OCI-LY1 (cell line): ENCODE measurements around the gene DDX51.

Experiments
- H2AFZ ChIP-seq: fragments of 200-600 bp; sonication (generic), shearing (Covaris generic); 2 replicates; pipeline ENCODE4 v1.6.0; 2014; ENCODE audit warnings: antibody characterized with exemption, mild to moderate bottlenecking, low read length
- H3F3A ChIP-seq: fragments of 200-600 bp; sonication (generic), shearing (Covaris generic); 2 replicates; pipeline ENCODE4 v1.6.0; 2014; ENCODE audit warnings: mild to moderate bottlenecking, antibody characterized with exemption, low read length, moderate library complexity; ENCODE audit not compliant: insufficient read depth
- H3K27ac ChIP-seq: fragments of 200-600 bp; sonication (generic); 2 replicates; pipeline ENCODE4 v1.5.1; 2014; ENCODE audit warnings: low read length, mixed run types, mild to moderate bottlenecking, low read depth; ENCODE audit not compliant: poor library complexity, severe bottlenecking
- H3K27me3 ChIP-seq: fragments of 200-600 bp; sonication (generic); 2 replicates; pipeline ENCODE4 v1.6.0; 2014; ENCODE audit warnings: antibody characterized with exemption, mild to moderate bottlenecking, low read length, moderate library complexity; ENCODE audit not compliant: insufficient read depth
- H3K36me3 ChIP-seq: fragments of 200-600 bp; sonication (generic); 2 replicates; pipeline ENCODE4 v1.6.1; 2014; ENCODE audit warnings: mild to moderate bottlenecking, antibody characterized with exemption, low read length, moderate library complexity, mixed read lengths; ENCODE audit not compliant: insufficient read depth
- H3K4me1 ChIP-seq: fragments of 200-600 bp; sonication (generic); 2 replicates; pipeline ENCODE4 v1.5.1; 2014; ENCODE audit warnings: mild to moderate bottlenecking, low read length, moderate library complexity; ENCODE audit not compliant: insufficient read depth, severe bottlenecking
- H3K4me2 ChIP-seq: fragments of 200-600 bp; sonication (generic), shearing (Covaris generic); 2 replicates; pipeline ENCODE4 v1.6.1; 2014; ENCODE audit warnings: low read length
- H3K4me3 ChIP-seq: fragments of 200-600 bp; sonication (generic); 2 replicates; pipeline ENCODE4 v1.5.1; 2014; ENCODE audit warnings: low read length, low read depth, mild to moderate bottlenecking, mixed read lengths; ENCODE audit not compliant: poor library complexity, severe bottlenecking
- H3K79me2 ChIP-seq: fragments of 200-600 bp; shearing (Covaris generic); 2 replicates; pipeline ENCODE4 v1.6.1; 2016; ENCODE audit warnings: mixed run types, low read length, mixed read lengths; ENCODE audit not compliant: insufficient read depth
- H3K9ac ChIP-seq: fragments of 200-600 bp; sonication (generic), shearing (Covaris generic); 2 replicates; pipeline ENCODE4 v1.6.1; 2014; ENCODE audit warnings: mild to moderate bottlenecking, low read length, mixed read lengths
- H3K9me2 ChIP-seq: fragments of 200-600 bp; sonication (generic), shearing (Covaris generic); 2 replicates; pipeline ENCODE4 v1.6.1; 2014; ENCODE audit warnings: low read depth, mild to moderate bottlenecking, low read length, mixed read lengths
- H3K9me3 ChIP-seq: fragments of 200-600 bp; shearing (Covaris generic); 2 replicates; pipeline ENCODE4 v1.6.1; 2014; ENCODE audit warnings: low read length, mixed read lengths
- H4K20me1 ChIP-seq: fragments of 200-600 bp; sonication (generic), shearing (Covaris generic); 2 replicates; pipeline ENCODE4 v1.6.0; 2016; ENCODE audit warnings: mild to moderate bottlenecking, low read length; ENCODE audit not compliant: insufficient read depth
- EZH2 ChIP-seq: fragments of 200-600 bp; sonication (generic), shearing (Covaris generic); IDR thresholded peaks from 2 replicates; pipeline ENCODE4 v1.8.0; 2017; ENCODE audit warnings: borderline replicate concordance, mixed run types, mild to moderate bottlenecking, antibody characterized with exemption, low read length, moderate library complexity, mixed read lengths
- TF ChIP-seq, protein P1 (sequence below): fragments of 200-600 bp; sonication (generic), shearing (Covaris generic); IDR thresholded peaks from 2 replicates; pipeline ENCODE4 v1.5.1; 2017; ENCODE audit warnings: mild to moderate bottlenecking, antibody characterized with exemption, low read length, moderate library complexity, mixed read lengths

Gene DDX51

DNA sequence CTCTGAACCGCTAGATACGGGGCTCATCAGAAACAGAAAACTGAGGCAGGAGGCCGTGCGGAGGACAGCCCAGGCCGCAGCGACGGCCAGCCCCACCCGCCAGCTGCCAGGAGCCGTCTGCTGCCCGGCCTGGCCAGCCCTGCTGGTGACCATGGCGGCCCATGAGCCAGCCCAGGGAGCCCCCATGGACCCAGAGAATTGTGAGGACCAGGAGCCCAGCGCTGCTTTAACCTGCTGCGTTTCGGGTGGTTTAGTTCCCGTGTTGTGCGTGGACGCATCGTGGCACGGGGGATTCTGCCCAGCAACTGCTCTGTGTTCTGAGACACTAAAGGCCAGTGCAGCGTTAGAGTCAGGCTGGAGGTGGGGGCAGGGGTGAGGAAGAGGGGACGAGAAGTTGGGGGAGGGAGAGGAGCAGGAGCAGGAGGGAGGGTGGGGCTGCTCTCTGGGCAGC is 44.4 kb upstream of the DDX51 start:
- H3K27me3 ChIP-seq, result no peaks in the 10 kb centered on the region; the same call in 1 of the 2 replicates

DNA sequence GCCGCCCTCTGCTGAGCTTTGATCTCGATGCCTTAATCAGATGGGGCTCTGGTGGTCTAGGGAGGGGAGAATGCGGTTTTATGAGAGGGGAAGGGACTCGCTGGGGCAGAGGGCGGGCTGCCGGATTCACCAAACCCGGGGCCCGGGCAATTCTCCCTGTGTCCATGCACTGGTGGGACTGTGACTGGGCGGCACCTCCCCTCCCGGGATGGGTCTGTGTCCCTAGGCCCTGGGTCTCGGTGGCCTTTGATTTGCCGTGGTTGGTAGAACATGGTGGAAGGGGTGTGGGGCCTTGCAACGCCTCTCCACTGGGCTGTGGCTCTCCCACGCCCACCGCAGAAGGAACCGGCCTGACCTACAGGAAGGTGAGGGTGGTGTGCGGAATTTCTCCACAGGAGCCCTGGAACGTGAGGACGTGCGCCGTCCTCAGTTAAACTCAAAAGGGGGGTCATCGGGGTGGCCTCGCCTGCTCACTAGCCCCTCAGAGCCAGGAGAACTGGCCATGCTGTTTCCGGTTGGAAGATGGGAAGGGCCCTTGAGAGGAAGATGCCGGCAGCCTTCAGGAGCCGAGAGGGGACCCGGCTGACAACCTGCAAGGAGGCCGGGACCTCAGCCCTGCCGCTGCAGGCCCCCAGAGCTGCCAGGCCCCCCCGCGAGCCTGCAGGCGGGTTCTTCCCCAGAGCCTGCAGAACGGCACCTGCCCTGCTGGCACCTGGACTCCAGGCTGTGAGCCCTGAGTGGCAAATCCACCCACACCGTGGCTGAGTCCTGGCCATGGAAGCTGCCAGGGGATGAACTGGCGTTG is 43.7 kb upstream of the DDX51 start:
- Histone ChIP-seq H3K27me3 (peaks cover 2% of the 10 kb centered on the region; the same call in 1 of the 2 replicates), H4K20me1 (no peaks in the 10 kb centered on the region), H3K9ac (no peak overlapping the region), H2AFZ (no peak overlapping the region), H3K27ac (no peak overlapping the region), H3K4me2 (no peak overlapping the region), H3K9me3 (no peaks in the 10 kb centered on the region), H3F3A (no peaks in the 10 kb centered on the region), H3K79me2 (no peaks in the 10 kb centered on the region), H3K36me3 (no peaks in the 10 kb centered on the region), H3K4me1 (peaks cover 8% of the 10 kb centered on the region), H3K9me2 (no peaks in the 10 kb centered on the region), H3K4me3 (no peak overlapping the region)
- no peak for TF ChIP-seq EZH2
- TF ChIP-seq, protein P1, sequence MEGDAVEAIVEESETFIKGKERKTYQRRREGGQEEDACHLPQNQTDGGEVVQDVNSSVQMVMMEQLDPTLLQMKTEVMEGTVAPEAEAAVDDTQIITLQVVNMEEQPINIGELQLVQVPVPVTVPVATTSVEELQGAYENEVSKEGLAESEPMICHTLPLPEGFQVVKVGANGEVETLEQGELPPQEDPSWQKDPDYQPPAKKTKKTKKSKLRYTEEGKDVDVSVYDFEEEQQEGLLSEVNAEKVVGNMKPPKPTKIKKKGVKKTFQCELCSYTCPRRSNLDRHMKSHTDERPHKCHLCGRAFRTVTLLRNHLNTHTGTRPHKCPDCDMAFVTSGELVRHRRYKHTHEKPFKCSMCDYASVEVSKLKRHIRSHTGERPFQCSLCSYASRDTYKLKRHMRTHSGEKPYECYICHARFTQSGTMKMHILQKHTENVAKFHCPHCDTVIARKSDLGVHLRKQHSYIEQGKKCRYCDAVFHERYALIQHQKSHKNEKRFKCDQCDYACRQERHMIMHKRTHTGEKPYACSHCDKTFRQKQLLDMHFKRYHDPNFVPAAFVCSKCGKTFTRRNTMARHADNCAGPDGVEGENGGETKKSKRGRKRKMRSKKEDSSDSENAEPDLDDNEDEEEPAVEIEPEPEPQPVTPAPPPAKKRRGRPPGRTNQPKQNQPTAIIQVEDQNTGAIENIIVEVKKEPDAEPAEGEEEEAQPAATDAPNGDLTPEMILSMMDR, result no peak

More for the DNA sequence above, 44.4 kb upstream of the DDX51 start:
- no peaks in the 10 kb centered on the region for H3K36me3 ChIP-seq
- H3K9ac ChIP-seq, result no peak overlapping the region
- H3F3A ChIP-seq, result no peaks in the 10 kb centered on the region
- H3K9me2 ChIP-seq, result no peaks in the 10 kb centered on the region
- no peak overlapping the region for H2AFZ ChIP-seq
- no peak overlapping the region for H3K27ac ChIP-seq
- H3K9me3 ChIP-seq, result no peaks in the 10 kb centered on the region
- no peak overlapping the region for H3K4me3 ChIP-seq
- TF ChIP-seq, protein P1, result no peak
- TF ChIP-seq EZH2, result no peak
- H4K20me1 ChIP-seq, result no peaks in the 10 kb centered on the region
- H3K4me2 ChIP-seq, result no peak overlapping the region
- no peaks in the 10 kb centered on the region for H3K79me2 ChIP-seq
- H3K4me1 ChIP-seq, result peaks cover 8% of the 10 kb centered on the region

DNA sequence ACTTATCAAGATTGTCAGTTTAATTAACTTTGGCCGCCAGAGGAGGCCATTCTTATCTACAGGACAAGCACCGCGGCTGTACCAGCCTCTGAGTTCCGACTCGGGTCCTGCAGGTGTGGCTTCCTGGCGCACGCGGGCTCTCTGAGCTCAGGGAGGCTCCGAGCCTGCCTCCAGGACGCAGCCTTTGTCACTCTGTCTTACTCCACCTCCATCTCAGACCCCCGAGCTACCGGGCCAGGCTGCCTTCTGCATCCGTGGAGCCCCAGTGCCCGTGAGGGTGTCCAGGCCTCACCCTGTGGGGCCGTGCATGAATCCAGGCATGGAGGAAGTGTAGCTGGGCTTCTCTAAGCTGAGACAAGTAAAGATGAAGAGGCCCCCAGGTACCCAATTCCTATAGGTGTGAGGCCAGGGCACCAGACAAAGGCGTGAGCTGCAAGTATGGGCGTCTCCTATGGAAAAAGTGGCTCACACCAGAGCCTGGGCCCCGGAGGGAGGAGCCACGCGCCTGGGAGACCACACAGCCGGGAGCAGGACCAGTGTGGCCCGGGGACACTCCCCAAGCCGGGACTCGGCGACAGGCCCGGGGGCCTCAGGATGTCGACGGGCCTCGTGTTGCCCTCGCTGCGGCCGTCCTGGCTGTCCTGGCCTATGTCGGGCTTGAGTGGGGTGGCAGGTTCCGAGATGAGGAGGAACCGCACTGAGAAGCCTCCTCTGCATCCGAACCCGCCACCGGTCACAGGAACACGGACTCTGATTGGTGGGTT is 42.9 kb upstream of the DDX51 start:
- peaks cover 4% of the 10 kb centered on the region; the same call in 1 of the 2 replicates for H3K27me3 ChIP-seq
- H3K4me3 ChIP-seq, result no peak overlapping the region
- H3K4me2 ChIP-seq, result no peak overlapping the region

More for the DNA sequence above, 42.9 kb upstream of the DDX51 start:
- H3F3A ChIP-seq, result no peaks in the 10 kb centered on the region
- no peak overlapping the region for H2AFZ ChIP-seq
- H3K27ac ChIP-seq, result no peak overlapping the region
- TF ChIP-seq, protein P1, result no peak
- no peaks in the 10 kb centered on the region for H4K20me1 ChIP-seq
- peaks cover 8% of the 10 kb centered on the region for H3K4me1 ChIP-seq
- H3K9me2 ChIP-seq, result no peaks in the 10 kb centered on the region
- no peaks in the 10 kb centered on the region for H3K79me2 ChIP-seq
- H3K36me3 ChIP-seq, result no peaks in the 10 kb centered on the region
- H3K9me3 ChIP-seq, result no peaks in the 10 kb centered on the region
- H3K9ac ChIP-seq, result no peak overlapping the region
